ENCODE measurements around the gene MBTPS1.

GRCh38 chr16:84098939-84099338 is 17.8 kb downstream of the MBTPS1 start:
- TF ChIP-seq CTCF (IDR thresholded peaks at IDR 0.05) (no peak), POLR2A (IDR thresholded peaks at IDR 0.05) (no peak)
